Osteoblast (primary cell): ENCODE data around the gene ADAMTS2. TPM values are rescaled to one million over a fixed set of nuclear protein-coding genes. Genes with fewer than 3 reads are reported as not detected.

Experiments used
- DNase-seq: peaks from one replicate; pipeline ENCODE4 v3.0.0; 2011; ENCODE audit warnings: low spot score, mixed read lengths; ENCODE audit not compliant: insufficient read length; ENCODE audit errors: missing footprints
- H2AFZ ChIP-seq: 2 replicates; pipeline ENCODE4 v1.6.0; 2011; ENCODE audit warnings: mild to moderate bottlenecking, low read length
- H3K27ac ChIP-seq: 2 replicates; pipeline ENCODE4 v1.5.1; 2011; ENCODE audit warnings: mild to moderate bottlenecking, low read depth, low read length, moderate library complexity
- H3K27me3 ChIP-seq: 2 replicates; pipeline ENCODE4 v1.6.0; 2012; ENCODE audit warnings: mild to moderate bottlenecking, control low read depth, inconsistent platforms, low read length, moderate library complexity; ENCODE audit not compliant: insufficient read depth
- H3K36me3 ChIP-seq: 2 replicates; pipeline ENCODE4 v1.5.1; 2011; ENCODE audit warnings: mild to moderate bottlenecking, low read length, control low read depth, moderate library complexity; ENCODE audit not compliant: insufficient read depth
- H3K4me1 ChIP-seq: 2 replicates; pipeline ENCODE4 v1.5.1; 2011; ENCODE audit warnings: mild to moderate bottlenecking, low read length, control low read depth, moderate library complexity; ENCODE audit not compliant: insufficient read depth
- H3K4me2 ChIP-seq: 2 replicates; pipeline ENCODE4 v1.6.0; 2011; ENCODE audit warnings: mild to moderate bottlenecking, low read length; ENCODE audit not compliant: insufficient read depth
- H3K4me3 ChIP-seq: fragments of 200-600 bp; sonication (generic); 3 replicates; pipeline ENCODE4 v1.5.1; 2012; ENCODE audit warnings: mild to moderate bottlenecking, low read length, inconsistent platforms; ENCODE audit not compliant: insufficient read depth
- H3K79me2 ChIP-seq: 2 replicates; pipeline ENCODE4 v1.6.0; 2012; ENCODE audit warnings: mild to moderate bottlenecking, low read length, control low read depth, inconsistent platforms; ENCODE audit not compliant: insufficient read depth
- H3K9me3 ChIP-seq: 2 replicates; pipeline ENCODE4 v1.5.1; 2011; ENCODE audit warnings: low read depth, low read length, control low read depth
- H4K20me1 ChIP-seq: 2 replicates; pipeline ENCODE4 v1.6.0; 2012; ENCODE audit warnings: mild to moderate bottlenecking, low read length, control low read depth; ENCODE audit not compliant: insufficient read depth
- CTCF ChIP-seq: IDR thresholded peaks from 2 replicates; pipeline ENCODE4 v1.5.1; 2011; ENCODE audit warnings: mild to moderate bottlenecking, low read depth, low read length, moderate library complexity; ENCODE audit errors: extremely low read depth
- total RNA-seq: library from RNA; depleted of rRNA; stranded (reverse); fragments of >200 nt; gene quantifications from 2 replicates; pipeline ENCODE4 v1.2.3, GENCODE V29; 2012

The ADAMTS2 gene
- total RNA-seq, 1 donor: 144 TPM

GRCh38 chr5:179342577-179342976 is 2.7 kb downstream of the ADAMTS2 start:
- peak; percentile 99 for DNase-seq
- peaks cover 68% of the 10 kb centered on the region for H3K79me2 ChIP-seq
- peaks cover 55% of the 10 kb centered on the region for H4K20me1 ChIP-seq
- H3K36me3 ChIP-seq: peaks cover 35% of the 10 kb centered on the region
- H3K27ac ChIP-seq: peak overlapping the region; percentile 70
- H3K9me3 ChIP-seq: no peaks in the 10 kb centered on the region
- TF ChIP-seq CTCF: peak; percentile 56
- H3K4me1 ChIP-seq: peaks cover 26% of the 10 kb centered on the region
- H2AFZ ChIP-seq: no peak overlapping the region
- peak overlapping the region; percentile 87 for H3K4me2 ChIP-seq
- no peaks in the 10 kb centered on the region for H3K27me3 ChIP-seq
- peak overlapping the region; percentile 97 for H3K4me3 ChIP-seq

DNA sequence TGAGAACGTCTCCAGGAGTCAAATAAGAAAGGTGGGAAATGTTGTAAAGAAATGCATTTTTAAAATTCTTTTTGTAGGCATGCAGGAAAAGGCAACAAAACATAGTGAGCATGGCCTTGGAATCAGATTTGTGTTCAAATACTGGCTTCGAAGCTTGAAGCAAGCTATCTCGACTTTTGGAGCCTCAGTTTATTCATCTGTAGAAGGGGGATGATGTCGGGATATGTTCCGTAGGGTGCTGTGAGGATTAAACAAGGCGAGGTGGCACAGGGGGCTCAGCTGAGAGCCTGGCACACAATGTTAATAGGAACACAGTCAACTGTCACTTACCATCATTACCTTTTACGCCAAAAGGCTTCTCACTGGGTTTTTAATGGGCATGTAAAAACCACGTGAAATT is 4.8 kb downstream of the ADAMTS2 start:
- H3K4me1 ChIP-seq: peaks cover 18% of the 10 kb centered on the region
- no peak overlapping the region for H3K27ac ChIP-seq
- H3K36me3 ChIP-seq: peaks cover 48% of the 10 kb centered on the region
- no peak overlapping the region for H3K4me2 ChIP-seq
- H3K9me3 ChIP-seq: no peaks in the 10 kb centered on the region
- H3K79me2 ChIP-seq: peaks cover 90% of the 10 kb centered on the region
- no peak overlapping the region for H2AFZ ChIP-seq
- no peak for DNase-seq
- no peaks in the 10 kb centered on the region for H3K27me3 ChIP-seq
- no peak for TF ChIP-seq CTCF
- H3K4me3 ChIP-seq: no peak overlapping the region
- H4K20me1 ChIP-seq: peaks cover 74% of the 10 kb centered on the region

DNA sequence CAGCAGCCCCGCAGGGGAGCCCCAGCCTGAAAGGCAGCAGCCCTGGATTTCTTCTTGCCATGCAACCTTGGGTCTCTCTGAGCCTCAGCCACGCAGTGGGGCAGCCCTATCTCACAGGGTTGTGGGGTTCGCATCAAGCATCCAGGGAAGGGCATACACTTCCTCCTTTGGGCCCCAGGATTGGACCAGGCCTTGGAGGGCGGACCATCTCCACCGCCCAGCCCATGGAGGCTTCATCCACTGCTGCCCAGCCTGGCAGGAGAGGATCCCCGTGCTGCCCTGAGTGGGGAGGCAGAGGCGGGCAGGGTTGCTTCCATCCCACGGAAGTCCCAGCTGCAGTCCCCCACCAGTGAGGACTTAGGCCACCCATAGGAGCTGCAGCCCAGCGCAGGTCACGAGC is 5.3 kb downstream of the ADAMTS2 start:
- H3K4me1 ChIP-seq: peaks cover 18% of the 10 kb centered on the region
- no peak overlapping the region for H3K4me2 ChIP-seq
- H3K4me3 ChIP-seq: no peak overlapping the region
- TF ChIP-seq CTCF: no peak
- DNase-seq: peak; percentile 73
- no peak overlapping the region for H2AFZ ChIP-seq
- H3K9me3 ChIP-seq: no peaks in the 10 kb centered on the region
- H3K36me3 ChIP-seq: peaks cover 48% of the 10 kb centered on the region
- H3K27ac ChIP-seq: no peak overlapping the region
- peaks cover 94% of the 10 kb centered on the region for H3K79me2 ChIP-seq
- H3K27me3 ChIP-seq: no peaks in the 10 kb centered on the region
- peaks cover 76% of the 10 kb centered on the region for H4K20me1 ChIP-seq

DNA sequence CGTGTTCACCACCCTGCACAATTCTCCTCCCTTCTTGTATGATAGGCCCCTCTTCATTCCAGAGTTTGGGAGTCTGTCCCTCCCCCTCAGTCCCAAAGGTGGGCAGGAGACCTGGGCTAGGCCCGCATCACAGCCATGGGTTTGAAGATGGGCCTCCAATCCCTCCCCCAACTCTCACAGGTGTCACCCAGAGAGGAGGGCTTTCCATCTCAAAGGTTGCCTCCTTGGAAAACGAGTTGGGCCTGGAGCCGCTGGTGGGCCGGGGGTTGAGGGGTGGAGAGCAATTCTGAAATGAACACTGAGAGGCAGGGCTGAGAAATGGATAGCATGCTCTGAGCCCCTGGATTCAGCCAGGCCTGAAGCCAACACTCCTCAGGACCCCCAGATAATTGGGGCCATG is 6.2 kb downstream of the ADAMTS2 start:
- no peak overlapping the region for H3K4me2 ChIP-seq
- H2AFZ ChIP-seq: no peak overlapping the region
- H3K27ac ChIP-seq: peak overlapping the region; percentile 31
- peaks cover 54% of the 10 kb centered on the region for H3K36me3 ChIP-seq
- no peaks in the 10 kb centered on the region for H3K9me3 ChIP-seq
- peaks cover 80% of the 10 kb centered on the region for H4K20me1 ChIP-seq
- H3K79me2 ChIP-seq: peaks cover 99% of the 10 kb centered on the region
- H3K27me3 ChIP-seq: no peaks in the 10 kb centered on the region
- DNase-seq: no peak
- H3K4me1 ChIP-seq: peaks cover 18% of the 10 kb centered on the region
- H3K4me3 ChIP-seq: no peak overlapping the region
- TF ChIP-seq CTCF: no peak
